Prostate gland (tissue), 2 donors: ENCODE measurements around the gene DHX35. TPM values are rescaled to one million over a fixed set of nuclear protein-coding genes. Genes with fewer than 3 reads are reported as not detected.
"Not testable (repeated sequence)": the region's sequence is repeated elsewhere in the genome, so short reads cannot be mapped to it uniquely, and the experiment has no call there.

Source experiments
- DNase-seq: peaks from one replicate; pipeline ENCODE4 v3.0.0-alpha.2; 2019; ENCODE audit warnings: low spot score
- H3K27ac ChIP-seq, 2 donors: fragments of 200-600 bp; sonication (generic); 2 replicates each; pipeline ENCODE4 v1.5.1; 2017 to 2019
- H3K27me3 ChIP-seq: fragments of 200-600 bp; sonication (generic); replicated peaks from 2 replicates; pipeline ENCODE4 v1.5.1; 2019; ENCODE audit not compliant: insufficient read depth
- H3K36me3 ChIP-seq, 2 donors: fragments of 200-600 bp; sonication (generic); 1 replicate in 1 of 2; 2 replicates in 1 of 2; pipeline versions ENCODE4 v1.5.1 to v1.8.1; 2017 to 2019
- H3K4me1 ChIP-seq: fragments of 200-600 bp; sonication (generic); replicated peaks from 2 replicates; pipeline ENCODE4 v1.5.1; 2019
- H3K4me3 ChIP-seq, 2 donors: fragments of 200-600 bp; sonication (generic); 2 replicates each; pipeline ENCODE4 v1.5.1; 2017 to 2019
- H3K9me3 ChIP-seq: fragments of 200-600 bp; sonication (generic); 2 replicates; pipeline ENCODE4 v1.5.1; 2017
- POLR2A ChIP-seq: fragments of 450-650 bp; IDR thresholded peaks from one replicate; pipeline ENCODE4 v1.6.1; 2016; ENCODE audit warnings: antibody characterized with exemption, mild to moderate bottlenecking
- POLR2AphosphoS5 ChIP-seq: sonication (generic); formaldehyde crosslinking; IDR thresholded peaks from one replicate; pipeline ENCODE4 v1.6.1; 2017; ENCODE audit warnings: antibody characterized with exemption
- WGBS: methylation state at CpG from one replicate; pipeline ENCODE4 v1.1.5; 2018; 5-methylcytosine and 5-hydroxymethylcytosine counted together
- intact Hi-C: fragments of 100-400 bp; cut with DNase I; formaldehyde crosslinking; loops from one replicate; pipeline ENCODE4 v1.14.2; 2022
- total RNA-seq, 2 donors: library from RNA; depleted of rRNA; stranded (reverse); fragments of >200 nt; gene quantifications; one replicate each; pipeline ENCODE4 v1.1.0, GENCODE V29; 2016
- TF ChIP-seq, protein P1 (sequence below), 4 experiments: fragments of 200-600 bp in 2 of 4; fragments of 450-650 bp in 2 of 4; sonication (generic) in 2 of 4; IDR thresholded peaks; 1 replicate in 3 of 4; 2 replicates in 1 of 4; pipeline ENCODE4 v1.5.1; 2016 to 2019; ENCODE audit warnings: antibody characterized with exemption in 4 of 4, mild to moderate bottlenecking in 2 of 4, moderate library complexity in 2 of 4

DHX35 gene
- total RNA-seq, 2 donors from 2014 or later = 12.8 to 15.6 TPM

- no peaks in the 10 kb centered on the region for H3K27me3 ChIP-seq
Measured at GRCh38 chr20:38953630-38954340, 8.4 kb upstream of the DHX35 start.

DNA sequence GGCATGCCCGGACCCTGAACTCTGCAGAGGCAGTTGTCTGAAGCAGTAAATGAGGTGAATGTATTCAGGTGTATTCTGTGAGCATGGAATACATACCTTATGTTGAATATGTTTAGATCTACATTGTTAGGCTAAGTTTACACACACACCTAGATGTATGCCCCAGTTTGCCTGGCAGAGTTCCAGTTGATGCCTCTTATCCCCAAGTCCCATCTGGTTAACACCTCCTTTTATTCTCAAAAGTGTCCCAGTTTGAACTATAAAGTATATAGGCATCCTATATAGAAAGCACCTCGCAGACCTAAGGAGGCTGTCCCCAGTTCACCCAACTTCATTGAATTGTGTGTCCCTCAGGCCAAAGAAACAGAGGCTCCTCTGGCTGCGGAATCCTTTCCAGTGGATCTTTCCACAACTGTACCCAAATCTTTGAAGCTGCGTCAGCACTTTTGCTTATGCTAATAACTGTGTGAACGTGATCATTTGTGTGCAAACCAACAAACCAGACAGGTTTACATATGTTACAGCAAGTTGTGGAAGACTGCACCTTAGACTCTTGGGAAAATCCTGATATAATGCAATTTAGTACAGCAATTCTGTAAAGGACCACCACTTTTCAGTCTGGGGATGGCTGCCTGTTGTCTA is 4.8 kb upstream of the DHX35 start:
- no peak overlapping the region for H3K4me3 ChIP-seq
- H3K9me3 ChIP-seq = no peaks in the 10 kb centered on the region
- TF ChIP-seq, protein P1, sequence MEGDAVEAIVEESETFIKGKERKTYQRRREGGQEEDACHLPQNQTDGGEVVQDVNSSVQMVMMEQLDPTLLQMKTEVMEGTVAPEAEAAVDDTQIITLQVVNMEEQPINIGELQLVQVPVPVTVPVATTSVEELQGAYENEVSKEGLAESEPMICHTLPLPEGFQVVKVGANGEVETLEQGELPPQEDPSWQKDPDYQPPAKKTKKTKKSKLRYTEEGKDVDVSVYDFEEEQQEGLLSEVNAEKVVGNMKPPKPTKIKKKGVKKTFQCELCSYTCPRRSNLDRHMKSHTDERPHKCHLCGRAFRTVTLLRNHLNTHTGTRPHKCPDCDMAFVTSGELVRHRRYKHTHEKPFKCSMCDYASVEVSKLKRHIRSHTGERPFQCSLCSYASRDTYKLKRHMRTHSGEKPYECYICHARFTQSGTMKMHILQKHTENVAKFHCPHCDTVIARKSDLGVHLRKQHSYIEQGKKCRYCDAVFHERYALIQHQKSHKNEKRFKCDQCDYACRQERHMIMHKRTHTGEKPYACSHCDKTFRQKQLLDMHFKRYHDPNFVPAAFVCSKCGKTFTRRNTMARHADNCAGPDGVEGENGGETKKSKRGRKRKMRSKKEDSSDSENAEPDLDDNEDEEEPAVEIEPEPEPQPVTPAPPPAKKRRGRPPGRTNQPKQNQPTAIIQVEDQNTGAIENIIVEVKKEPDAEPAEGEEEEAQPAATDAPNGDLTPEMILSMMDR (IDR thresholded peaks at IDR 0.05) = no peak
- TF ChIP-seq POLR2AphosphoS5 (no peak), POLR2A (no peak)
- H3K27me3 ChIP-seq = no peaks in the 10 kb centered on the region
- 76% methylated on average over 5 of the region's 5 CpGs for WGBS
- H3K4me1 ChIP-seq = no peaks in the 10 kb centered on the region
- H3K27ac ChIP-seq = no peak overlapping the region
- H3K36me3 ChIP-seq = no peaks in the 10 kb centered on the region
- DNase-seq = no peak
- intact Hi-C loops = no loop called here

More at GRCh38 chr20:38953630-38954340, 8.4 kb upstream of the DHX35 start:
- Histone ChIP-seq H3K9me3 (no peaks in the 10 kb centered on the region), H3K4me1 (no peaks in the 10 kb centered on the region), H3K36me3 (no peaks in the 10 kb centered on the region), H3K4me3 (no peak overlapping the region), H3K27ac (no peak overlapping the region)
- no peak for DNase-seq
- intact Hi-C loops = no loop called here
- TF ChIP-seq POLR2AphosphoS5 (no peak), POLR2A (no peak)
- TF ChIP-seq, protein P1 (IDR thresholded peaks at IDR 0.05) = no peak
- 94% methylated on average over 8 of the region's 8 CpGs for WGBS

GRCh38 chr20:38957915-38958485 is 4.1 kb upstream of the DHX35 start:
- peaks cover 4% of the 10 kb centered on the region for H3K4me1 ChIP-seq
- WGBS = 87% methylated on average over 8 of the region's 8 CpGs

GRCh38 chr20:38960187-38960687 is 1.9 kb upstream of the DHX35 start:
- not testable (repeated sequence) for H3K9me3 ChIP-seq, DNase-seq, H3K36me3 ChIP-seq, H3K4me3 ChIP-seq, H3K27ac ChIP-seq, H3K27me3 ChIP-seq, H3K4me1 ChIP-seq
- 92% methylated on average over 9 of the region's 9 CpGs for WGBS
- intact Hi-C loops = loop anchor here (5.0 kb wide), 2 partner anchors 33 to 87 kb away; partner anchors contain the start of gene FAM83D

More at GRCh38 chr20:38957915-38958485, 4.1 kb upstream of the DHX35 start:
- no peaks in the 10 kb centered on the region for H3K36me3 ChIP-seq
- intact Hi-C loops = no loop called here
- DNase-seq = no peak
- no peaks in the 10 kb centered on the region for H3K9me3 ChIP-seq
- H3K27me3 ChIP-seq = no peaks in the 10 kb centered on the region
- TF ChIP-seq, protein P1 (IDR thresholded peaks at IDR 0.05) = no peak
- TF ChIP-seq POLR2A (no peak), POLR2AphosphoS5 (no peak)
- H3K4me3 ChIP-seq = no peak overlapping the region
- H3K27ac ChIP-seq = no peak overlapping the region

GRCh38 chr20:38961530-38962043 is 557 bp upstream of the DHX35 start:
- H3K4me1 ChIP-seq = peaks cover 5% of the 10 kb centered on the region
- intact Hi-C loops = loop anchor here (5.0 kb wide), 2 partner anchors 34 to 86 kb away; partner anchors contain the start of gene FAM83D
- no peaks in the 10 kb centered on the region for H3K27me3 ChIP-seq
- no peaks in the 10 kb centered on the region for H3K36me3 ChIP-seq
- H3K9me3 ChIP-seq = no peaks in the 10 kb centered on the region
- H3K4me3 ChIP-seq = peak overlapping the region; percentile 66 to 91
- no peak for TF ChIP-seq POLR2A
- no peak for TF ChIP-seq POLR2AphosphoS5
- TF ChIP-seq, protein P1 (IDR thresholded peaks at IDR 0.05) = no peak
- no peak for DNase-seq
- peak overlapping the region; percentile 79 to 86 for H3K27ac ChIP-seq
- WGBS = 8% methylated on average over 16 of the region's 16 CpGs
